Sigmoid colon (tissue), 4 donors: ENCODE results near the gene ZNF646.

Source experiments
- EP300 ChIP-seq, 4 donors: sonication (generic); formaldehyde crosslinking; IDR thresholded peaks; one replicate each; pipeline ENCODE4 v1.6.1; 2017; ENCODE audit warnings: antibody characterized with exemption in 4 of 4
- POLR2A ChIP-seq, 2 donors: fragments of 450-650 bp; IDR thresholded peaks; one replicate each; pipeline ENCODE4 v1.6.1; 2016; ENCODE audit warnings: antibody characterized with exemption in 2 of 2, mild to moderate bottlenecking in 2 of 2, moderate library complexity in 2 of 2
- POLR2AphosphoS5 ChIP-seq, 4 donors: sonication (generic); formaldehyde crosslinking; IDR thresholded peaks; one replicate each; pipeline ENCODE4 v1.6.1; 2017; ENCODE audit warnings: antibody characterized with exemption in 4 of 4
- TF ChIP-seq, protein P1 (sequence below), 4 experiments: fragments of 450-650 bp in 3 of 4; fragments of 200-600 bp in 1 of 4; IDR thresholded peaks; one replicate each; pipeline ENCODE4 v1.5.1; 2016 to 2019; ENCODE audit warnings: antibody characterized with exemption in 4 of 4, mild to moderate bottlenecking in 3 of 4, moderate library complexity in 2 of 4

DNA sequence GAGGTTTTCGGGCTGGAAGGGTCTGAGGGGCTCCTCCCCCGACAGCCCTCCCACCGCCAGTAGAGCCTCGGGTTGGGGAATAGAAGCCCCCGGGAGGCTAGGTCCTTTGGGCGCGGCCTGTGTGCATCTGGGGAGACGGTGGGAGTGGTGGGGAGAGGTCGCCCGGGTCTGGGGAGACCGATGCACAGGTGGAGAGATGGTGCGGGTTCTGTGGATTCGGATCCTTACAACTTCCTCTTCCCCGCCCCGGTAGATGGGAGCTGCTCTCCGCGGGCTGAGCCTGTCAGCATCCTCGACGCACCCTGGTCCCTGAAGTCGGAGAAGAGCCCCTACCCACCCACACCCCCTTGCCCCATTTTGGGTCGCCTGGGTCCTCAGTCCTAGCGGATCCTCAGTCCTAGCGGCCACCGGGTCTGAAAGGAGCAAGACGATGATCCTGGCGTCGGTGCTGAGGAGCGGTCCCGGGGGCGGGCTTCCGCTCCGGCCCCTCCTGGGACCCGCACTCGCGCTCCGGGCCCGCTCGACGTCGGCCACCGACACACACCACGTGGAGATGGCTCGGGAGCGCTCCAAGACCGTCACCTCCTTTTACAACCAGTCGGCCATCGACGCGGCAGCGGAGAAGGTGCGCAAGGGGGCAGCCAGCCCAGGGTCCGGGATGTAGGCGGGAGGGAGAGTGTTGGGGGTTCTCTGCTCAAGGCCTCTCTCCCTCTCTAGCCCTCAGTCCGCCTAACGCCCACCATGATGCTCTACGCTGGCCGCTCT is 34.8 kb downstream of the ZNF646 start:
- TF ChIP-seq, protein P1, sequence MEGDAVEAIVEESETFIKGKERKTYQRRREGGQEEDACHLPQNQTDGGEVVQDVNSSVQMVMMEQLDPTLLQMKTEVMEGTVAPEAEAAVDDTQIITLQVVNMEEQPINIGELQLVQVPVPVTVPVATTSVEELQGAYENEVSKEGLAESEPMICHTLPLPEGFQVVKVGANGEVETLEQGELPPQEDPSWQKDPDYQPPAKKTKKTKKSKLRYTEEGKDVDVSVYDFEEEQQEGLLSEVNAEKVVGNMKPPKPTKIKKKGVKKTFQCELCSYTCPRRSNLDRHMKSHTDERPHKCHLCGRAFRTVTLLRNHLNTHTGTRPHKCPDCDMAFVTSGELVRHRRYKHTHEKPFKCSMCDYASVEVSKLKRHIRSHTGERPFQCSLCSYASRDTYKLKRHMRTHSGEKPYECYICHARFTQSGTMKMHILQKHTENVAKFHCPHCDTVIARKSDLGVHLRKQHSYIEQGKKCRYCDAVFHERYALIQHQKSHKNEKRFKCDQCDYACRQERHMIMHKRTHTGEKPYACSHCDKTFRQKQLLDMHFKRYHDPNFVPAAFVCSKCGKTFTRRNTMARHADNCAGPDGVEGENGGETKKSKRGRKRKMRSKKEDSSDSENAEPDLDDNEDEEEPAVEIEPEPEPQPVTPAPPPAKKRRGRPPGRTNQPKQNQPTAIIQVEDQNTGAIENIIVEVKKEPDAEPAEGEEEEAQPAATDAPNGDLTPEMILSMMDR (IDR thresholded peaks at IDR 0.05) = no peak
- TF ChIP-seq POLR2AphosphoS5 (IDR thresholded peaks at IDR 0.05) (no peak), EP300 (IDR thresholded peaks at IDR 0.05) (no peak), POLR2A (IDR thresholded peaks at IDR 0.05) (no peak)
